HepG2 (cell line): ENCODE data around the gene VPREB3.

Experiments used
- POLR2A ChIP-seq, 2 experiments: IDR thresholded peaks; 2 replicates each; pipeline ENCODE4 v1.6.1; 2011; ENCODE audit warnings: low read depth in 2 of 2, low read length in 2 of 2, mild to moderate bottlenecking in 1 of 2, moderate library complexity in 1 of 2; ENCODE audit not compliant: insufficient read depth in 1 of 2
- TF ChIP-seq, protein P1 (sequence below): sonication (generic); formaldehyde crosslinking; IDR thresholded peaks from 2 replicates; pipeline ENCODE4 v1.5.0; 2020; ENCODE audit warnings: mild to moderate bottlenecking, missing genetic modification reagents, moderate library complexity

DNA sequence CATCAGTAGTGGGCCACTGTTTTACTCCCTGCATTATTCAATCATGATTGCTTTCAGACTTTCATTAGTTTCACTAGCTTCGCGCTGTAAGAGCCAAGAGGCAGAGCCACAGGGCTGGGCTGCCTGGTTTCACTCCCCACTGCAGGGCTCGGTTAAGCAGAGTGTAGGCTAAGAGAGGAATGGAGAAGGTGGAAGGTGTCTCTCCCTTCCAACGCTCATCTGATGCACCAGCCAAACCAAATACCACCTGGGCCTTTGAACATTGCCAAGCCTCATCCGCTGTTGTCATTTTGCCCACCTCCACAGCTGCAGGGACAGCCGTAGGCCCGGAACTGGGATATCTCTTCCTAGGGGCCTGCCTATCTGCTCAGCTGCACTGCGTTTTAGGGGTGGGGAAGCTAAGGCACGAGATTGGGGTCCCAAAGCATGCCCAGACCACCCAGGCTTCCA, 32.1 kb upstream of the VPREB3 start:
- TF ChIP-seq, protein P1, sequence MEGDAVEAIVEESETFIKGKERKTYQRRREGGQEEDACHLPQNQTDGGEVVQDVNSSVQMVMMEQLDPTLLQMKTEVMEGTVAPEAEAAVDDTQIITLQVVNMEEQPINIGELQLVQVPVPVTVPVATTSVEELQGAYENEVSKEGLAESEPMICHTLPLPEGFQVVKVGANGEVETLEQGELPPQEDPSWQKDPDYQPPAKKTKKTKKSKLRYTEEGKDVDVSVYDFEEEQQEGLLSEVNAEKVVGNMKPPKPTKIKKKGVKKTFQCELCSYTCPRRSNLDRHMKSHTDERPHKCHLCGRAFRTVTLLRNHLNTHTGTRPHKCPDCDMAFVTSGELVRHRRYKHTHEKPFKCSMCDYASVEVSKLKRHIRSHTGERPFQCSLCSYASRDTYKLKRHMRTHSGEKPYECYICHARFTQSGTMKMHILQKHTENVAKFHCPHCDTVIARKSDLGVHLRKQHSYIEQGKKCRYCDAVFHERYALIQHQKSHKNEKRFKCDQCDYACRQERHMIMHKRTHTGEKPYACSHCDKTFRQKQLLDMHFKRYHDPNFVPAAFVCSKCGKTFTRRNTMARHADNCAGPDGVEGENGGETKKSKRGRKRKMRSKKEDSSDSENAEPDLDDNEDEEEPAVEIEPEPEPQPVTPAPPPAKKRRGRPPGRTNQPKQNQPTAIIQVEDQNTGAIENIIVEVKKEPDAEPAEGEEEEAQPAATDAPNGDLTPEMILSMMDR (CRISPR knock-in tag), result no peak
- TF ChIP-seq POLR2A (IDR thresholded peaks at IDR 0.05; ENCODE audit: insufficient read depth in 1 of 2, low read depth in 2 of 2, low read length in 2 of 2), result no peak
